Cardiac ventricle fibroblast (primary cell): Measurements from ENCODE around the gene EFHD1. TPM values are rescaled to one million over a fixed set of nuclear protein-coding genes. Genes with fewer than 3 reads are reported as not detected.

Experiments used
- total RNA-seq: library from RNA; depleted of rRNA; stranded (reverse); fragments of >200 nt; gene quantifications from 2 replicates; pipeline ENCODE4 v1.2.3, GENCODE V29; 2015

EFHD1 gene
- 0.37 and 0.98 TPM in 2 replicates for total RNA-seq

GRCh38 chr2:232633413-232634205 is at the start of gene EFHD1:
TSS of gene EFHD1 (plus strand) at chr2:232633604. CDS start at chr2:232633705, 101 bp downstream.

GRCh38 chr2:232697059-232697806 is 63.8 kb downstream of the EFHD1 start, which contains the start of gene GIGYF2:
TSS of gene GIGYF2 (plus strand) at chr2:232697331. CDS start at chr2:232735198, 37,867 bp downstream.

Other genes with a start within 250 kb of the EFHD1 start
- not detected in 2 replicates for gene ALPG, start 226.8 kb upstream of the EFHD1 start, total RNA-seq
- gene ALPI, start 177.5 kb upstream of the EFHD1 start, total RNA-seq, result not detected in 2 replicates
- gene ECEL1, start 145.8 kb upstream of the EFHD1 start, total RNA-seq, result not detected in 2 replicates
- not detected in 2 replicates for gene PRSS56, start 113.2 kb upstream of the EFHD1 start, total RNA-seq
- not detected in 2 replicates for gene CHRND, start 107.4 kb upstream of the EFHD1 start, total RNA-seq
- not detected in 2 replicates for gene CHRNG, start 93.9 kb upstream of the EFHD1 start, total RNA-seq
- 1.4 and 3.2 TPM in 2 replicates for gene TIGD1, start 83.0 kb upstream of the EFHD1 start, total RNA-seq
- 47.5 and 52.8 TPM in 2 replicates for gene EIF4E2, start 82.9 kb upstream of the EFHD1 start, total RNA-seq
- gene GIGYF2, start 63.7 kb downstream of the EFHD1 start, total RNA-seq, result 36.0 and 40.0 TPM in 2 replicates
- not detected in 2 replicates for gene KCNJ13, start 143.0 kb downstream of the EFHD1 start, total RNA-seq
- gene SNORC, start 236.7 kb downstream of the EFHD1 start, total RNA-seq, result 0.20 and 0.50 TPM in 2 replicates